Kidney (tissue), 14 donors: ENCODE data around the gene WNK2. TPM values are rescaled to one million over a fixed set of nuclear protein-coding genes. Genes with fewer than 3 reads are reported as not detected.
A peak's percentile ranks its signal among the peaks of the same experiment; 100 is the strongest.

Source experiments
- DNase-seq, 5 donors: peaks; one replicate each; pipeline ENCODE4 v3.0.0-alpha.2; 2013 to 2020
- FAIRE-seq: peaks from 2 replicates; lab custom pipeline; 2012; peaks lifted over from hg19 to GRCh38; lab: Jason Lieb, UNC
- H3K27ac ChIP-seq, 2 donors: one replicate each; pipeline ENCODE4 v1.7.0; 2013; ENCODE audit warnings: low read depth in 2 of 2, low read length in 2 of 2, inconsistent platforms in 1 of 2
- H3K27me3 ChIP-seq: one replicate; pipeline ENCODE4 v1.7.1; 2013; ENCODE audit warnings: low read length, inconsistent platforms; ENCODE audit not compliant: control insufficient read depth, insufficient read depth
- H3K36me3 ChIP-seq, 3 donors: one replicate each; pipeline versions ENCODE4 v1.7.0 to v1.7.1; 2013; ENCODE audit warnings: low read length in 3 of 3, control low read depth in 1 of 3, inconsistent platforms in 1 of 3; ENCODE audit not compliant: insufficient read depth in 3 of 3, control insufficient read depth in 2 of 3
- H3K4me1 ChIP-seq, 3 donors: one replicate each; pipeline versions ENCODE4 v1.7.0 to v1.7.1; 2013; ENCODE audit warnings: low read length in 3 of 3, inconsistent platforms in 1 of 3, low read depth in 1 of 3; ENCODE audit not compliant: control insufficient read depth in 2 of 3, insufficient read depth in 2 of 3
- H3K4me3 ChIP-seq, 3 donors: one replicate each; pipeline versions ENCODE4 v1.7.0 to v1.8.1; 2013; ENCODE audit warnings: low read length in 3 of 3, control low read depth in 1 of 3, inconsistent platforms in 1 of 3
- H3K9ac ChIP-seq, 3 donors: one replicate each; pipeline versions ENCODE4 v1.7.0 to v1.7.1; 2013; ENCODE audit warnings: low read length in 3 of 3, control low read depth in 1 of 3, inconsistent platforms in 1 of 3
- H3K9me3 ChIP-seq, 3 donors: one replicate each; pipeline versions ENCODE4 v1.7.0 to v1.7.1; 2013; ENCODE audit warnings: low read length in 3 of 3, control low read depth in 1 of 3, inconsistent platforms in 1 of 3; ENCODE audit not compliant: control insufficient read depth in 2 of 3, insufficient read depth in 1 of 3
- intact Hi-C: fragments of 100-400 bp; cut with DNase I; formaldehyde crosslinking; loops from one replicate; pipeline ENCODE4 v1.11.1; 2022
- polyA plus RNA-seq: library from polyadenylated mRNA; stranded (reverse); fragments of 350-450 nt; fragmentation: Illumina TruSeq; extraction: RNeasy Lipid Tissue Mini Kit (QIAGEN cat#74804); gene quantifications from one replicate; pipeline ENCODE4 v1.2.3, GENCODE V29; 2014; ENCODE audit warnings: low read depth, low replicate concordance; ENCODE audit not compliant: insufficient read depth
- total RNA-seq: library from RNA; stranded (reverse); fragmentation: NEBNext Ultra II Directional; extraction: Animal tissue kit (Norgen Biotek cat#: 25700); gene quantifications from one replicate; pipeline ENCODE4 v1.2.1, GENCODE V29; 2021
- TF ChIP-seq, protein P1 (sequence below): IDR thresholded peaks from 3 replicates; pipeline ENCODE4 v1.5.1; 2012; ENCODE audit warnings: mild to moderate bottlenecking, moderate library complexity, borderline replicate concordance; ENCODE audit not compliant: insufficient read depth; ENCODE audit errors: extremely low read depth
- donor health status: control.
- donor health status: control.
- donor health status: control.
- donor health status: control.
- donor health status: control.
- donor health status: DM: yes; HTN: yes; CAD: no.
- donor health status: Normal renal cell carcinoma (clear cell type).

WNK2 gene
- total and polyA plus RNA-seq, 2 donors from 2014 or later, result 1.5 to 4.8 TPM

DNA sequence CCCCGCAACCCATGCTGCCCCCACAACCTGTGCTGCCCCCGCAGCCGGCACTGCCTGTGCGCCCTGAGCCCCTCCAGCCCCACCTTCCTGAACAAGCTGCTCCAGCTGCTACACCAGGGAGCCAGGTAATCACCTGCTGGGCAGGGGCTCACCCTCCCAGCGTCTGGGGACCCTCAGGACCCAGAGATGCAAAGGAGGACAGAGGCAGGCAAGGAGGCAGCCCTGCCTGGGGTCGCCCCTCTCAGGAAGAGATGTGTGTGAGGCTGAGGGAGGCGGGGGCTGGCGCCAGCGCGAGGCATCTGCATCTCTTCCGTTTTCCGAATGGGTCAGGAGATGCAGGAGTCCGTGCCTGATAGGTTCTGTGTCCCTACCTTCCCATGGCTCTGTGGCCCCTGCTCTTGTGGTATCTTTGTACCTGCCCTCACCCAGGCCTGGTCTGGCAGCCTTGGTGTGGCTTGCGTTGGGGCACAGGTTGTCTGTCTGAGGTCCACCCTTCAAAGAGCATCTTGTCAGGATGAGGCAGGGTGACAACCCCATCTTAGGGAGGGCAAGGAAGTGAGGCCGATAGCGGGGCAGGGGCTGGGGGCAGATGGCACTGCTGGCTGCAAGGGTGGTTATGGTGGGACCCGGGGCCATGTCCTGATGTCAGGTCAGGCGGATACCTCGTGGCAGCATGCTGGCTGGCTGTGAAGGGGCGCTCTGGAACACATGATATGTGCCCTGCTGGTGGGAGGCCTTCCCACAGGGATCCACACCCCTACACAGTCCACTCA lies 75.7 kb downstream of the WNK2 start:
- Histone ChIP-seq H3K27ac (no peak overlapping the region), H3K4me3 (no peak overlapping the region), H3K9me3 (no peaks in the 10 kb centered on the region), H3K4me1 (no peaks in the 10 kb centered on the region), H3K36me3 (no peaks in the 10 kb centered on the region), H3K9ac (no peak overlapping the region), H3K27me3 (no peaks in the 10 kb centered on the region)
- TF ChIP-seq, protein P1, sequence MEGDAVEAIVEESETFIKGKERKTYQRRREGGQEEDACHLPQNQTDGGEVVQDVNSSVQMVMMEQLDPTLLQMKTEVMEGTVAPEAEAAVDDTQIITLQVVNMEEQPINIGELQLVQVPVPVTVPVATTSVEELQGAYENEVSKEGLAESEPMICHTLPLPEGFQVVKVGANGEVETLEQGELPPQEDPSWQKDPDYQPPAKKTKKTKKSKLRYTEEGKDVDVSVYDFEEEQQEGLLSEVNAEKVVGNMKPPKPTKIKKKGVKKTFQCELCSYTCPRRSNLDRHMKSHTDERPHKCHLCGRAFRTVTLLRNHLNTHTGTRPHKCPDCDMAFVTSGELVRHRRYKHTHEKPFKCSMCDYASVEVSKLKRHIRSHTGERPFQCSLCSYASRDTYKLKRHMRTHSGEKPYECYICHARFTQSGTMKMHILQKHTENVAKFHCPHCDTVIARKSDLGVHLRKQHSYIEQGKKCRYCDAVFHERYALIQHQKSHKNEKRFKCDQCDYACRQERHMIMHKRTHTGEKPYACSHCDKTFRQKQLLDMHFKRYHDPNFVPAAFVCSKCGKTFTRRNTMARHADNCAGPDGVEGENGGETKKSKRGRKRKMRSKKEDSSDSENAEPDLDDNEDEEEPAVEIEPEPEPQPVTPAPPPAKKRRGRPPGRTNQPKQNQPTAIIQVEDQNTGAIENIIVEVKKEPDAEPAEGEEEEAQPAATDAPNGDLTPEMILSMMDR, result no peak
- intact Hi-C loops, result no loop called here
- DNase-seq (peak in 3 of 5 donors; percentile 6 to 72 (median 29)), FAIRE-seq (no peak)

DNA sequence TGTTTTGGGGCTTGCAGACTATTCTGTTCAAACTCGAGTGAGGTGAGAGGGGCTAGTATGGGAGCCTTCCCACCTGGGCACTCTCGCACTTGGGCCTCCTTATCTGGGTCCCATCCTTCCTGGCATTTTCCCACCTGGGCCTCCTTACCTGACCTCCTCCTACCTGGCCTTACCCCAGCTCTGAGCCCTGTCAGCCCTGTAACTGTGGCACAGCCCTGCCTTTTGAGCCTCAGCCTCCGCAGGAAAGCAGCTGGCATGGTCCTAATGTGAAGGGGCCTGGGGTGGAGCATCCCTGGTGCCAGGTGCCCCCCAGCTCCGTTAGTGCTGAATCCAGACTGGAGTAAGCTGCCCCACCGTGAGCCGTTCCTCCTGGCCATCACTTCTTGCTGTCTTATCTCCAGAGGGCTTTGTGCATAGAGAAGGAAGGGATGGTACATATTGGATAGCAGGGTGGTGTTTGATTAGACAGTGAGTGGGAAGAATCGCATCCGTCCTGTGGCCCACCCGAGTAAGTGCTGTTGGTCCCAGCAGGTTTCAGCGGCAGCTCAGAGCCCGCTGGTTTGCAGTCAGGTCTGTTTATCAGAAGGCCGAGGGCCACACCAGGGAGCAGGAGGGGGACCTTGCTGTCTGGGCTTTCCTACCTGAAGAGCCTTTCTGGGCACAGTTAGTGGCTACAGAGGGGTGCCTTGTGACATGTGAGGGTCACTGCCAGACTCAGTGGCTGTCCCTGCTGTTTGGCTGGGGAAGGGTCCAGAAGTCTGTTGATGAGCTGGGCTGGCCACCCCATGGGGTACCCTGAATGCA lies 76.5 kb downstream of the WNK2 start:
- DNase-seq, result peak in 1 of 5 donors; percentile 8
- H3K9ac ChIP-seq, result no peak overlapping the region

GRCh38 chr9:93261281-93261680 lies 77.3 kb downstream of the WNK2 start:
- Histone ChIP-seq H3K36me3 (no peaks in the 10 kb centered on the region), H3K4me1 (no peaks in the 10 kb centered on the region), H3K4me3 (no peak overlapping the region), H3K27ac (no peak overlapping the region), H3K9me3 (no peaks in the 10 kb centered on the region), H3K27me3 (no peaks in the 10 kb centered on the region), H3K9ac (no peak overlapping the region)
- peak in 2 of 5 donors; percentile 8 to 32 for DNase-seq
- no peak for FAIRE-seq
- intact Hi-C loops, result no loop called here
- TF ChIP-seq, protein P1, result no peak

More for the DNA sequence above, 76.5 kb downstream of the WNK2 start:
- intact Hi-C loops, result no loop called here
- Histone ChIP-seq H3K27me3 (no peaks in the 10 kb centered on the region), H3K27ac (no peak overlapping the region), H3K9me3 (no peaks in the 10 kb centered on the region), H3K4me1 (no peaks in the 10 kb centered on the region), H3K36me3 (no peaks in the 10 kb centered on the region), H3K4me3 (no peak overlapping the region)
- no peak for FAIRE-seq
- TF ChIP-seq, protein P1, result no peak
